WTC11 (cell line): ENCODE results near the gene XAGE1B. TPM values are rescaled to one million over a fixed set of nuclear protein-coding genes. Genes with fewer than 3 reads are reported as not detected.

Experiments
- ATAC-seq: fragments of 200-7000 bp; cut with Tn5 transposase; 2 replicates; pipeline ENCODE4 v1.10.0; 2021; ENCODE audit warnings: mild to moderate bottlenecking, moderate library complexity
- CTCF ChIA-PET: fragments of 300-600 bp; sonication (Branson Sonifier 250); formaldehyde crosslinking; loops from one replicate; lab custom pipeline; 2021; ENCODE audit warnings: antibody characterized with exemption; lab: Charles Lee
- POLR2A ChIA-PET: fragments of 350-600 bp; sonication (Branson Sonifier 250); formaldehyde crosslinking; loops from one replicate; lab custom pipeline; 2021; ENCODE audit warnings: antibody characterized with exemption; lab: Charles Lee
- DNase-seq: peaks from one replicate; pipeline ENCODE4 v3.0.0; 2021; ENCODE audit warnings: low spot score
- H3K27ac Mint-ChIP-seq: 2 replicates; pipeline ENCODE4 v1.8.0; 2021; ENCODE audit warnings: mixed read lengths
- H3K27me3 Mint-ChIP-seq: 2 replicates; pipeline ENCODE4 v1.8.0; 2021; ENCODE audit warnings: low read depth, mild to moderate bottlenecking, moderate library complexity, mixed read lengths
- H3K36me3 Mint-ChIP-seq: 2 replicates; pipeline ENCODE4 v1.8.0; 2021; ENCODE audit warnings: mixed read lengths
- H3K4me1 Mint-ChIP-seq: 2 replicates; pipeline ENCODE4 v1.8.0; 2022; ENCODE audit warnings: mixed read lengths
- H3K4me3 Mint-ChIP-seq: 2 replicates; pipeline ENCODE4 v1.8.0; 2021; ENCODE audit warnings: mild to moderate bottlenecking, moderate library complexity, mixed read lengths
- H3K9me3 Mint-ChIP-seq: 2 replicates; pipeline ENCODE4 v1.8.0; 2021; ENCODE audit warnings: mixed read lengths
- ATF1 ChIP-seq: sonication (generic); formaldehyde crosslinking; IDR thresholded peaks from 2 replicates; pipeline ENCODE4 v1.8.1; 2023; ENCODE audit warnings: mild to moderate bottlenecking, moderate library complexity, missing genetic modification reagents
- ATF6 ChIP-seq: sonication (generic); formaldehyde crosslinking; IDR thresholded peaks from 2 replicates; pipeline ENCODE4 v1.8.1; 2023; ENCODE audit warnings: mild to moderate bottlenecking, missing genetic modification reagents
- E2F5 ChIP-seq: sonication (generic); formaldehyde crosslinking; IDR thresholded peaks from 2 replicates; pipeline ENCODE4 v1.8.1; 2022; ENCODE audit warnings: mild to moderate bottlenecking, moderate library complexity, missing genetic modification reagents
- ELF4 ChIP-seq: sonication (generic); formaldehyde crosslinking; IDR thresholded peaks from 2 replicates; pipeline ENCODE4 v1.8.1; 2022; ENCODE audit warnings: low read depth, mild to moderate bottlenecking, moderate library complexity, missing genetic modification reagents
- EMX1 ChIP-seq: fragments of 250-450 bp; sonication (Bioruptor Pico); IDR thresholded peaks from 2 replicates; pipeline ENCODE4 v1.8.0; 2021; ENCODE audit warnings: mild to moderate bottlenecking
- ESRRA ChIP-seq: sonication (generic); formaldehyde crosslinking; IDR thresholded peaks from 2 replicates; pipeline ENCODE4 v1.8.1; 2022; ENCODE audit warnings: mild to moderate bottlenecking, missing genetic modification reagents, borderline replicate concordance
- FOXP1 ChIP-seq: sonication (generic); formaldehyde crosslinking; IDR thresholded peaks from 2 replicates; pipeline ENCODE4 v1.8.0; 2022; ENCODE audit warnings: missing genetic modification reagents, mild to moderate bottlenecking, moderate library complexity, borderline replicate concordance
- HMGA2 ChIP-seq: fragments of 250-450 bp; sonication (Bioruptor Pico); IDR thresholded peaks from 2 replicates; pipeline ENCODE4 v1.4.0; 2021; ENCODE audit warnings: mild to moderate bottlenecking, moderate library complexity
- HMGXB4 ChIP-seq: sonication (generic); formaldehyde crosslinking; IDR thresholded peaks from 2 replicates; pipeline ENCODE4 v1.8.1; 2023; ENCODE audit warnings: mild to moderate bottlenecking, moderate library complexity, missing genetic modification reagents
- IRF2 ChIP-seq: sonication (generic); formaldehyde crosslinking; IDR thresholded peaks from 2 replicates; pipeline ENCODE4 v1.8.0; 2022; ENCODE audit warnings: low read depth, missing genetic modification reagents, borderline replicate concordance
- PRRX2 ChIP-seq: fragments of 250-450 bp; sonication (Bioruptor Pico); IDR thresholded peaks from 2 replicates; pipeline ENCODE4 v1.8.0; 2021; ENCODE audit warnings: mild to moderate bottlenecking
- SMAD3 ChIP-seq: sonication (generic); formaldehyde crosslinking; IDR thresholded peaks from 2 replicates; pipeline ENCODE4 v1.8.0; 2022; ENCODE audit warnings: missing genetic modification reagents, mild to moderate bottlenecking, borderline replicate concordance
- TP53 ChIP-seq: sonication (generic); formaldehyde crosslinking; IDR thresholded peaks from 2 replicates; pipeline ENCODE4 v1.8.1; 2023; ENCODE audit warnings: mild to moderate bottlenecking, missing genetic modification reagents
- ZBTB21 ChIP-seq: sonication (generic); formaldehyde crosslinking; IDR thresholded peaks from 2 replicates; pipeline ENCODE4 v1.8.1; 2023; ENCODE audit warnings: mild to moderate bottlenecking, missing genetic modification reagents, borderline replicate concordance
- ZNF121 ChIP-seq: sonication (generic); formaldehyde crosslinking; IDR thresholded peaks from 2 replicates; pipeline ENCODE4 v1.8.0; 2023; ENCODE audit warnings: missing genetic modification reagents
- ZNF219 ChIP-seq: sonication (generic); formaldehyde crosslinking; IDR thresholded peaks from 2 replicates; pipeline ENCODE4 v1.8.0; 2023; ENCODE audit warnings: missing genetic modification reagents, mild to moderate bottlenecking, borderline replicate concordance
- ZNF512 ChIP-seq: sonication (generic); formaldehyde crosslinking; IDR thresholded peaks from 2 replicates; pipeline ENCODE4 v1.8.1; 2022; ENCODE audit warnings: missing genetic modification reagents, borderline replicate concordance
- ZNF532 ChIP-seq: fragments of 250-450 bp; sonication (Bioruptor Pico); IDR thresholded peaks from 2 replicates; pipeline ENCODE4 v1.9.0; 2021; ENCODE audit warnings: mild to moderate bottlenecking, borderline replicate concordance
- total RNA-seq: library from RNA; stranded (reverse); gene quantifications from 3 replicates; pipeline ENCODE4 v1.2.3, GENCODE V29; 2021
- TF ChIP-seq, protein P1 (sequence below): sonication (generic); formaldehyde crosslinking; IDR thresholded peaks from 2 replicates; pipeline ENCODE4 v1.8.1; 2023; ENCODE audit warnings: mild to moderate bottlenecking, missing genetic modification reagents, moderate library complexity
- TF ChIP-seq, protein P2 (sequence below): sonication (generic); formaldehyde crosslinking; IDR thresholded peaks from 2 replicates; pipeline ENCODE4 v1.8.0; 2023; ENCODE audit warnings: missing genetic modification reagents, mild to moderate bottlenecking, borderline replicate concordance

The XAGE1B gene
- total RNA-seq, 1 experiment from 2014 or later, result 0.37 TPM

- TF ChIP-seq ATF6 (CRISPR knock-in tag), result no peak
- TF ChIP-seq EMX1 (CRISPR knock-in tag), result no peak
- TF ChIP-seq ZNF219, result no peak
- TF ChIP-seq PRRX2 (CRISPR knock-in tag), result no peak
- TF ChIP-seq, protein P1, sequence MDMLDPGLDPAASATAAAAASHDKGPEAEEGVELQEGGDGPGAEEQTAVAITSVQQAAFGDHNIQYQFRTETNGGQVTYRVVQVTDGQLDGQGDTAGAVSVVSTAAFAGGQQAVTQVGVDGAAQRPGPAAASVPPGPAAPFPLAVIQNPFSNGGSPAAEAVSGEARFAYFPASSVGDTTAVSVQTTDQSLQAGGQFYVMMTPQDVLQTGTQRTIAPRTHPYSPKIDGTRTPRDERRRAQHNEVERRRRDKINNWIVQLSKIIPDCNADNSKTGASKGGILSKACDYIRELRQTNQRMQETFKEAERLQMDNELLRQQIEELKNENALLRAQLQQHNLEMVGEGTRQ (CRISPR knock-in tag), result no peak
- TF ChIP-seq, protein P2, sequence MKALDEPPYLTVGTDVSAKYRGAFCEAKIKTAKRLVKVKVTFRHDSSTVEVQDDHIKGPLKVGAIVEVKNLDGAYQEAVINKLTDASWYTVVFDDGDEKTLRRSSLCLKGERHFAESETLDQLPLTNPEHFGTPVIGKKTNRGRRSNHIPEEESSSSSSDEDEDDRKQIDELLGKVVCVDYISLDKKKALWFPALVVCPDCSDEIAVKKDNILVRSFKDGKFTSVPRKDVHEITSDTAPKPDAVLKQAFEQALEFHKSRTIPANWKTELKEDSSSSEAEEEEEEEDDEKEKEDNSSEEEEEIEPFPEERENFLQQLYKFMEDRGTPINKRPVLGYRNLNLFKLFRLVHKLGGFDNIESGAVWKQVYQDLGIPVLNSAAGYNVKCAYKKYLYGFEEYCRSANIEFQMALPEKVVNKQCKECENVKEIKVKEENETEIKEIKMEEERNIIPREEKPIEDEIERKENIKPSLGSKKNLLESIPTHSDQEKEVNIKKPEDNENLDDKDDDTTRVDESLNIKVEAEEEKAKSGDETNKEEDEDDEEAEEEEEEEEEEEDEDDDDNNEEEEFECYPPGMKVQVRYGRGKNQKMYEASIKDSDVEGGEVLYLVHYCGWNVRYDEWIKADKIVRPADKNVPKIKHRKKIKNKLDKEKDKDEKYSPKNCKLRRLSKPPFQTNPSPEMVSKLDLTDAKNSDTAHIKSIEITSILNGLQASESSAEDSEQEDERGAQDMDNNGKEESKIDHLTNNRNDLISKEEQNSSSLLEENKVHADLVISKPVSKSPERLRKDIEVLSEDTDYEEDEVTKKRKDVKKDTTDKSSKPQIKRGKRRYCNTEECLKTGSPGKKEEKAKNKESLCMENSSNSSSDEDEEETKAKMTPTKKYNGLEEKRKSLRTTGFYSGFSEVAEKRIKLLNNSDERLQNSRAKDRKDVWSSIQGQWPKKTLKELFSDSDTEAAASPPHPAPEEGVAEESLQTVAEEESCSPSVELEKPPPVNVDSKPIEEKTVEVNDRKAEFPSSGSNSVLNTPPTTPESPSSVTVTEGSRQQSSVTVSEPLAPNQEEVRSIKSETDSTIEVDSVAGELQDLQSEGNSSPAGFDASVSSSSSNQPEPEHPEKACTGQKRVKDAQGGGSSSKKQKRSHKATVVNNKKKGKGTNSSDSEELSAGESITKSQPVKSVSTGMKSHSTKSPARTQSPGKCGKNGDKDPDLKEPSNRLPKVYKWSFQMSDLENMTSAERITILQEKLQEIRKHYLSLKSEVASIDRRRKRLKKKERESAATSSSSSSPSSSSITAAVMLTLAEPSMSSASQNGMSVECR (CRISPR knock-in tag), result no peak
- no peak for TF ChIP-seq ZBTB21 (CRISPR knock-in tag)
- no peak for TF ChIP-seq ATF1
Observed at GRCh38 chrX:52558140-52558539, 41.3 kb upstream of the XAGE1B start (continued).

DNA sequence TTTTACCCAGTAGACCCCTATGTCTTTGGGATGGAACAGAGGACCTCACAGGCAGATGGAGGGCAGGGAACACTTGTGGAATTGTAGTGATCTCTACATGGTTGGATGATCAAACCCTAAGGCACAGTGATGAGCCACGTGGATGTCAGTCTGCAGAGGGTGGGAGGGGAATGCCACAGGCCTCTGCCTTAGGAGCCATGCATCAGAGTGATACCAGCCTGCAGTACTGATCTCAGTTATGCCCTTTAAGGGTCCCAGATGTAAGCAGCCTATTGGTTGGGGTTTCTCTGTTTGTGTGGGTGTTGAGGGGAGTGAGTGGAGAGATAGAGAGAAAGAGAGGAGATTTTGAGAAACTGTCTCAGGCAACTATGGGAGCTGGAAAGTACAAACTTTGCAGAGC is 39.9 kb upstream of the XAGE1B start:
- no peaks in the 10 kb centered on the region for H3K4me1 Mint-ChIP-seq
- ChIA-PET POLR2A (no interaction called here), CTCF (no interaction called here)
- no peak overlapping the region for H3K4me3 Mint-ChIP-seq
- peaks cover 8% of the 10 kb centered on the region for H3K27me3 Mint-ChIP-seq
- H3K27ac Mint-ChIP-seq, result no peak overlapping the region
- DNase-seq (no peak), ATAC-seq (no peak)
- H3K9me3 Mint-ChIP-seq, result peaks cover 5% of the 10 kb centered on the region
- no peaks in the 10 kb centered on the region for H3K36me3 Mint-ChIP-seq
- TF ChIP-seq HMGA2 (CRISPR knock-in tag), result no peak
- no peak for TF ChIP-seq IRF2 (CRISPR knock-in tag)
- TF ChIP-seq FOXP1 (CRISPR knock-in tag), result no peak
- no peak for TF ChIP-seq PRRX2 (CRISPR knock-in tag)
- no peak for TF ChIP-seq ESRRA (CRISPR knock-in tag)
- no peak for TF ChIP-seq ZNF219
- TF ChIP-seq ELF4 (CRISPR knock-in tag), result no peak
- TF ChIP-seq SMAD3 (CRISPR knock-in tag), result no peak
- TF ChIP-seq ZBTB21 (CRISPR knock-in tag), result no peak
- no peak for TF ChIP-seq ZNF512 (CRISPR knock-in tag)
- TF ChIP-seq TP53, result no peak
- TF ChIP-seq E2F5, result no peak
- no peak for TF ChIP-seq ZNF121 (CRISPR knock-in tag)
- no peak for TF ChIP-seq HMGXB4 (CRISPR knock-in tag)
- TF ChIP-seq ZNF532, result no peak
